ENCODE data around the gene SLC6A5.

The SLC6A5 gene

GRCh38 chr11:20620988-20621387 is 21.6 kb downstream of the SLC6A5 start:
- DNase-seq (ENCODE audit: low spot score) = no peak

DNA sequence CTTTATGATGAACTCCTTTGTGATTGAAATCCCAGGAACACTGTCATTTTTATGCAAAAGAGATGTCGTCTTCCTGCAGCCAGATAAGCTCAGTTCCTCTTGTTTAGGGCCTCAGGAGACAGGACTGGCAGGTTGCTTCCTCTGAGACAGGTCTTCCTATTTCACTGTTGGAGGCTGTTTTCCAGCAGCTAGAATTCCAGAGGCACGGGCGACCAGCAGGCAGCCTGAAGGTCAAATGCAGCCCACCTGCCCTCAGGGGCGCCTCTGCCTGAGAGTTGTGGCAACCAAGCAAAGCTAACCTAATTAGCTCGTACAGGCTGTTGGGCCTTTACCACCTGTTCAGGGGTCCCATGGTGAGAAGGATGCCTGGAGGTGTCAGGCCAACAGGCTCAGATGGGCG is 22.3 kb downstream of the SLC6A5 start:
- no peak for DNase-seq (ENCODE audit: low spot score)

DNA sequence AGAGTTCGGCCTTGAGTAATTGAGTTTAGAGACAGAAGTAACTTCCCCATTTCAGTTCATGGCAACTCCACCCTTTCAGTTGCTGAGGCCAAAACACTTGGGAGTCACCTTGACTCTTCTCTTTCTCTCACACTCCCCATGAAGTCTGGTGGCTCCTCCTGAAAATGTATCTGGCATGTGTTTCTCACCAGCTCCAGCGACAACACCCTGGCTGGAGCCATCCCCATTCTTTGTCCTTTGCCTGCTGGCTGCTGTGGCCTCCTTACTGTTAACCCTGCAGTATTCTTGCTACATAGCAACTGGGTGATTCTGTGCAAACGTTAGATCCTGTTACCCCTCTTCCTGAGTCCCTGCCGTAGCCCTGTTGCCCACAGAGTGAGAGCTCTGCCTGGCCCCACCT is 23.8 kb downstream of the SLC6A5 start:
- no peak for DNase-seq (ENCODE audit: low spot score)

DNA sequence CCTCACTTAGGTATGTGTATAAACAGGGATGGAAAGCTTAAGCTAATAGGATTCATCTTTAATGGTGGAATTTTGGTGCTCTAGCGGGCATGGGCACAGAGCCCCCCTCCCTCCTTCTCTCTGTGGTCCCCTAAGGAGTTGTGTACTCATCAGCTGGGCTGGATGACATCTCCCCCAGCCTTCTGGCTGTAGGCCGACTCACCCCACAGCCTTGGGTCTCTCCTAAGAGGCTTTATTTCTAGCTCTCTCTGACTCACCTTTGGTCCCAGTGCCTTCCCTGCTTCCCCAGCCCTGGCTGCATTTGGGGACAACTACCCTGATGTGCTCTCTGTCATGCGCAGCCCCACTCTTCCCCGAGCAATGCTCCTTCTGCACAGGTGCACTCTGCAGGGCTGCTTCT is 26.9 kb downstream of the SLC6A5 start:
- no peak for DNase-seq (ENCODE audit: low spot score)

- DNase-seq (ENCODE audit: low spot score) = no peak
These were observed 27.6 kb downstream of the SLC6A5 start for GRCh38 chr11:20627026-20627425.

DNA sequence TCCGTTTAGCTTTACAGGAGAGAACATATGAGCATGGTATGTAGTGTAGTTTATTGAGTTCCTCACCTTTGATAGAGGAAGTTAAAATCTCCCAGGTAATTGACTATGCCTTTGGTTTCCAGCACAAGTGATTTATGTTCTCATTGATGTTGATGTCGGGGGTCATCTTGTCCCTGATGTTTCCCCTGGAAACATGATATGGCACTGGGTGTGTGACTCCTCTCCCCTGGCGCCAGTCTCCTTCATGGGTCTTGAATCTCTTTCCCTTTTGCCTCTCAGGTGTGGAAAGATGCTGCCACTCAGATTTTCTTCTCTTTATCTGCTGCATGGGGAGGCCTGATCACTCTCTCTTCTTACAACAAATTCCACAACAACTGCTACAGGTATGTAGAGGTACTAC is 28.3 kb downstream of the SLC6A5 start:
- DNase-seq (ENCODE audit: low spot score) = no peak

DNA sequence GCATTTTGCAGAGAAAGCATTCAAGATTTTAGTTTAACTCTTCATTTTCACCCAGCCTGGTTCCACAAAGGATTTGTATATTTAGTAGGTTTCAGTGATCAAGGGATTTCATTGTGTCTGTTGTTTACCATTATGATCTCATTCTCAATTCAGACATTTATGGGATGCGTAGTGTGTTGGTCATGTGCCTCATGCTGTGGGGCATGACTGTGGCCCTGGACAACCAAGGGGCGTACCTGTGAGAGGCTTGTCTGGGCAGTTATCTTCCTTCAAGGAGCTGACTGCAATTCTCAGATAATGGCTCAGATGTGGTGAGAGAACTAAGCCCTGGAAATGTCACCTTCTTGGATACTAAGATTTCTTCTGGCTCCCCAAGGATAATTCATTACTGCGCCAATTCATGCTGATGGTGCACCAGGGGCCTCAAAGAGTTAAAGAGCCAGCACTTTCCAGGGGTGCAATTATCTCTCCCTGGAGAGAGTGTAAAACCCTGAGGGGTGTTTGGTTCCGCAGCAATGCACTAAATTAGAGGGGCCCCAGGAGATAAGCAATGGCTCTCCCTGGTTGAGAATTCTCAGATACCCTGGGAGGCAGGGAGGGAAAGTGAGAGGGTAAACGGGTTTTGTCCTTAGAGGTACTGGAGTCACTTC is 32.2 kb downstream of the SLC6A5 start:
- no peak for DNase-seq (ENCODE audit: low spot score)

DNA sequence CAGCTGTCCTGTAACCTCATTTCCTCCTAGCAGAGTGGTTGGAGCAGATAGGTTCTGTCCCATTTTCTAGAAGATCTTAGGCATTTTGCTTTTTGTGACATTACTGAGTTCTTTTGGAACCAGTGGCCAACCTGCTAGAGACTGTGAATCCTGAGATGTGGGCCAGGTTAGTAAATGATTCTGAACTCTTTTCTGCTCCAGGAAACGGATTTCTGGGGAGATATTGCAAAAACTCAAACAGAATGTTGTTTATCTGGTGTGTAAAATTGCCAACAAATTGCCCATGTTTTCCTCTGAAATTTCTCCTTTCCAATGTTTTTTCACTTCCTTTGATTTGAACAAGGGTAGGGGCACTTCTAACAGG is 32.7 kb downstream of the SLC6A5 start:
- no peak for DNase-seq (ENCODE audit: low spot score)

- DNase-seq (ENCODE audit: low spot score) = no peak
These were observed 34.6 kb downstream of the SLC6A5 start for GRCh38 chr11:20634044-20634443.

DNA sequence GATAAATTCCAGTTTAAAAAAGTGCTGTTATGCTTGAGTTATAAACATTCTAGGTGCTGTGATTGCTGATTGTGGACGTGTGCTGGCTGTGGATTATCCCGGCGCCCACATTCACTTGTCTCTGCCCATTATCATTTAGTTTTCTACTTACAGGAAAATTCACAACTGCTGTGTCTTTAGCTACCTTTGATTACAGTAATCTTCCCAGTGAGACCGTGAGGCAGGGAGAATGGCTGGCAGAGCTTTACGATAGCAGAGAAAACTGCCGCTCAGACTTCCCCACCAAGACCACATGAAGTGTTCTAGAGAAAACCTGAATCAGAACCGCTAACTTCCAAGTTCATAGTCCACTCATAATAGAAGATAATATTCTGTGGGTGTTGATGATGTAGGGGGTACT is 35.4 kb downstream of the SLC6A5 start:
- DNase-seq (ENCODE audit: low spot score) = no peak

- no peak for DNase-seq (ENCODE audit: low spot score)
These were observed 38.7 kb downstream of the SLC6A5 start for GRCh38 chr11:20638074-20638473.

DNA sequence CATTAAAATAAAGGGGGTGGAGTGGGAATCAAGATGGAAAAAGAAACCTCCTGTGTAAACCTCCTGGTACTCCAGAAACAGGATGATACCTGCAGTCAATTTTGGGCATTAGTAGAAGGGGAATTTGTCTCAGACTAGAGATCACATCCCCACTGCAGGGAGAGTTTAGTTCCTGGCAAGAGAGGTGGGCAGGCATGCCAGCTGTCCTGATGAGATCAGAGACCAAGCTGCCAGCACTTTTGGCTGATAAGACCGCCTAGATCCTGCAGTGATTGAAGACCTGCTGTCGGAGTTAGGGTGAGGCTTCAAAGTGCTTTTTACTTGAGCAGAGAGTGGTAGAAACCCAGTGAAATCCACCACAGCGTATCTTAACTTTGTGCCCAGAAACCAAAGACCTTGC is 40.3 kb downstream of the SLC6A5 start:
- no peak for DNase-seq (ENCODE audit: low spot score)

DNA sequence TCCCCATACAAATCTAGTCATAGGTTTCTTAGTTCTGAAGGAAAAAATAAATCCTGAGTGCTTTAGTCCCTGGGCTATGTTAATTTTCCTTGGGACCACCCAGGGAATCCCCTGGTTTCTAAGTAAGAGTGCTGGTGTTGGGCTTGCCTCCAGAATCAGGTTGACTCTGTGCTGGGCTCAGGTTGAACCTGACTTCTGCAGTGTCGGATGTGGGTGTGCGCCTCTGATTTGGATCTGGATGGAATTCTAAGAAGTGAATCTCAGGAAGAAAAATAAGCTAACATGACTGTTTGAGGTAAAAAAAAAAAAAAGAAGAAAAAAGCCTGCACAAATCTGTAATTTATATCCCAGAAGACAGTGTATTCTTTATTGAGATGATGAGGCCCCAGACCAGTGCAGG is 41.0 kb downstream of the SLC6A5 start:
- no peak for DNase-seq (ENCODE audit: low spot score)

GRCh38 chr11:20644360-20644759 is 45.0 kb downstream of the SLC6A5 start:
- DNase-seq (ENCODE audit: low spot score) = no peak

- peak; percentile 71 for DNase-seq (ENCODE audit: low spot score)
These were observed 48.7 kb downstream of the SLC6A5 start for GRCh38 chr11:20647976-20648565.

DNA sequence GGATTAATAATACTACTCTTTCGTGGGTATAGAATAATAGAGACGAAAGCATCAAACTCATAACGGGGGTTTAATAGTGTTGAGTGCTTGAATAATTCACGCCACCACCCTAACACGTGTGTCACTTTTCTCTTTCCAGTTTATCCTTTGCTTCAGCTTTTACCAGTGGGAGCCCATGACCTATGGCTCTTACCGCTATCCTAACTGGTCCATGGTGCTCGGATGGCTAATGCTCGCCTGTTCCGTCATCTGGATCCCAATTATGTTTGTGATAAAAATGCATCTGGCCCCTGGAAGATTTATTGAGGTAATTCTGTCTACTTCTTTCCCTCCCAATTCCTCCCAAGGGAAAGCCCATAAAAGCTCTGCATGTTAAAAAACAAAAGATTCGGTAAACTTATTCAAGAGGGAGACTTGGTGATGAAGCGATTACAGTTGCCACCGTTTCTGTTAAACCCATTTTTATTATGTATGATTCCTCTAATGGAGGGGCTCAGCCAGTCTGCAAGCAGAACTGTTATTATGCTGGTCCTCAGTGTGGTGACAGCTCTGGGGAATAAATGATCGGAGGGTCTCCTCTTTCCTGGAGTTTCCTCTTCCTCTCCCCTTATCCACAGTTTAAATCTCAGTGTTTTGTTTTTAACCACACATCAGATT is 52.9 kb downstream of the SLC6A5 start:
- no peak for DNase-seq (ENCODE audit: low spot score)

DNA sequence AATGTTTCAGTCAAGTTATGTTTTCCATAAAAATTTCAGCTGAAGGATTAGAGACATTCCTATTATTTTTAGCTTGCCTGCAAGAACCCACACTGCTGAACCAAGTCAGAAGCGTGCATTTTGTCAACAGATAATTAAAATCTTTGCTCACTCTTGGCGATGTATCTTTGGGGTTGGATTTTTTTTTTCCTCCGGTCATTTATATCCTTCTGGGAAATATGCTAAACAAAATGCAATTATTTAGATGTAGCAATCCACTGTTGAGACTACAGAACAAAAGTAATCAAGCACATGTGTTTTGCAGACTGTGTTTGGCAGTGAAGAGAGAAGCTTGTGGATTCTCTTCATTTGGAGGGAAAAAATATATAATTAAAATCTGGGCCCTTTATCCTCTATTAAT is 54.6 kb downstream of the SLC6A5 start:
- no peak for DNase-seq (ENCODE audit: low spot score)

GRCh38 chr11:20656901-20657300 is 57.5 kb downstream of the SLC6A5 start:
- DNase-seq (ENCODE audit: low spot score) = no peak

DNA sequence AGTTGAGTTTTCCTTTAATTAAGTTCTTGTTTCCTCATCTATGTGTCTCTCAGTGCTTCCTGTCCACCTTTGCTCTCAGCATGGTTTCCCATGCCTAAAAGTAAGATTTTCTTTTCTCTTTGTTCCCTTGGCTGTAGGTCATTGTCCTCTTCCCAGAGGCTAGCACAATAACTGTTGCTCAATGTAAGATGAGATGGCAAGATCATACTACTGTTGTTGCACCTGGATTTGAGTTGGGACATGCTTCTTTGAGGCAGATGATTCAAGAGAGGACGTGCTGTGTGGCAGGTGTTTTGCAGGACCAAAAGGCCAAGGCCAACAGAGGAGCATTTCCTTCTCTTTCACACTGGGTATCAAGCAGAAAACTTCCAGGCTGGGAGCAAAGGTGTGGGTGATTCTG is 58.7 kb downstream of the SLC6A5 start:
- no peak for DNase-seq (ENCODE audit: low spot score)

- DNase-seq (ENCODE audit: low spot score) = no peak
These were observed 62.0 kb downstream of the SLC6A5 start for GRCh38 chr11:20661445-20661844.

DNA sequence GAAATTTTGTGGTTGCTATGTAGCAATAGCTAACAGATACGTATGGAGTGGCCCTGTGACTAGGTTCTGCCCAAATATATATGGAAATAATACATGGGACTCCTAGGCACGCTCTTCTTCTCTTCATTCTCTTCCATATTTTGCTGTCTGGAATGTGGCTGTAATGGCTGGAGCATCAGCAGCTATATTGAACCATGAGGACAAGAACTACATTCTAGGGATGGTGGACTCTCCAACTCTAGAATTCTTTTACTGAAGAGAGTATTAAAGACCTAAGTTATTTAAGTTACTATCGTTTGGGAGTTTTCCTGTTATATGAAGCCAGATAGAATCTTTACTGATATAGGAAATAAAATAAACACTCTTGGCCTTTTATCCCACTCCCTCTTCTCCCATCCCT is 62.4 kb downstream of the SLC6A5 start:
- no peak for DNase-seq (ENCODE audit: low spot score)

- DNase-seq (ENCODE audit: low spot score) = no peak
These were observed 68.9 kb downstream of the SLC6A5 start for GRCh38 chr11:20668131-20668809.
